HG02678 (cell line): ENCODE data around the gene FAM161B.

Source experiments
- ATAC-seq: cut with Tn5 transposase; IDR thresholded peaks from one replicate; pipeline ENCODE4 v1.9.1; 2021; ENCODE audit warnings: mild to moderate bottlenecking, moderate library complexity; ENCODE audit not compliant: unreplicated experiment

Gene FAM161B

DNA sequence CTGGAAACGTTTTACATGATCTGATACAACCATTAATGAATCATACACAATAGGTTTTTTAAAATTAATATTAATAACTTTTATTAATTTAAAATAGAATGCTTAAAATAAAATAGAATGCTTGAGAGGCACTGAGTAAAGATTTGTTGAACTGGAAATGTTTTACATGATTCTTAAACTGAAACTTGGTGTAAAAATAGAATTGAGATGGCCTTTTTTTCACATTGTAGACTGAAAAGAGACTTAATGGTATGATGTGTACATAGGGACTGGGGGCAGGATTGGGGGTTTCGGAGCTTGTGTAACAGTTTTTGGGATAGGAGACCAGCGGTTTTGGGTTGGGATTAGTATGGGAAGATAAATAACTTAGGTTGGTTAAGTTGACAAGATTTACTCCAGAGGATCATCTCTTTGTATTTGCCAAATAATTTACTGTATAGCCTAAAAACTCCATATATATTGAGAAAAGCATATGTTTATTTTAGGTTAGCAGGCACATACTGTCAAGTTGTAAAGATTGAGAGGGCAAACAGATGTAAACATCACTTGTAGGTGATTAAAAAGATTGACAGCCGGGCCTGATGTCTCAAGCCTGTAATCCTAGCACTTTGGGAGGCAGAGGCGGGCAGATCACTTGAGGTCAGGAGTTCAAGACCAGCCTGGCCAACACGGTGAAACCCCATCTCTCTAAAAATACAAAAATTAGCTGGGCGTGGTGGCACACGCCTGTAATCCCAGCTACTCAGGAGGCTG is 65.3 kb downstream of the FAM161B start:
- ATAC-seq = no peak
